HG03558 (cell line): ENCODE measurements around the gene CISD3.
"Not testable (repeated sequence)": the region's sequence is repeated elsewhere in the genome, so short reads cannot be mapped to it uniquely, and the experiment has no call there.

Experiments used
- ATAC-seq: cut with Tn5 transposase; IDR thresholded peaks from one replicate; pipeline ENCODE4 v1.9.1; 2021; ENCODE audit warnings: moderate number of reproducible peaks; ENCODE audit not compliant: unreplicated experiment; ENCODE audit errors: extremely low read depth

The CISD3 gene

GRCh38 chr17:38725066-38725465 lies 5.1 kb upstream of the CISD3 start:
- ATAC-seq, result no peak

DNA sequence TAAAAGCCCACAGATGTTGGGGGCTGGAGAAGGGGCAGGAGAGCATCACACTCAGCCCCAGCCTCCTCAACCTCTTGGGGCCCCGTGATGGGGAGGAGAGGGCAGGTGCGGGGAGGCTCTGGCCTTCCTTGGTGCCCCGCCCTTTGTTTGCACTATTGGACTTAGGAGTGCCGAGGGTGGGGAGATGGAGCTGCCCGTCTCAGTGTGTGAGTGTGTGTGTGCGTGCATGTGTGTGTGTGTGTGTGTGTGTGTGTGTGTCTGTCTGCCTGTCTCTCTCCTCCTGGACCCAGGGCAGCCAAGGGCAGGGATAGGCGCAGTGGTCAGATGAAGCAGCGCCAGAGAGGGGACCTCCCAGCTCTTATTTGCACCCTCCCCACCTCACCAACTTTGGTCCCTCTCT lies 4.0 kb upstream of the CISD3 start:
- ATAC-seq, result not testable (repeated sequence)

DNA sequence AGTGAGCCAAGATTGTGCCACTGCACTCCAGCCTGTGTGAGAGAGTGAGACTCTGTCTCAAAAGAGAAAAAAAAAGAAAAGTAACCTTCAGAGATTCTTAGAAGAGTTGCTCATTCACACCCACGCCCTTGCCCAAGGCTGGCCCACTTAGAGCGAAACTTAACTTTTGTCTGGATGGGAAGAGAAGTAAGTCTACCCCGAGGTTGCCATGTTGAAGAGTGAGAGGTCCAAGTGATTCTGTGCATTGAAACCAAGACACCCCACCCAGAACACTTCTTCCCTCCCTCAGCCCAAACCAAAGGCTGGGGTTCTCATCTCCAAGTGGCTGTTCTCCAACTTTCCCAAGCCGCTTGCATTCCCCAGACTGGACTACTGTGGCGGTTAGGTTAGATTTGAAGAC lies 2.4 kb upstream of the CISD3 start:
- ATAC-seq, result no peak

DNA sequence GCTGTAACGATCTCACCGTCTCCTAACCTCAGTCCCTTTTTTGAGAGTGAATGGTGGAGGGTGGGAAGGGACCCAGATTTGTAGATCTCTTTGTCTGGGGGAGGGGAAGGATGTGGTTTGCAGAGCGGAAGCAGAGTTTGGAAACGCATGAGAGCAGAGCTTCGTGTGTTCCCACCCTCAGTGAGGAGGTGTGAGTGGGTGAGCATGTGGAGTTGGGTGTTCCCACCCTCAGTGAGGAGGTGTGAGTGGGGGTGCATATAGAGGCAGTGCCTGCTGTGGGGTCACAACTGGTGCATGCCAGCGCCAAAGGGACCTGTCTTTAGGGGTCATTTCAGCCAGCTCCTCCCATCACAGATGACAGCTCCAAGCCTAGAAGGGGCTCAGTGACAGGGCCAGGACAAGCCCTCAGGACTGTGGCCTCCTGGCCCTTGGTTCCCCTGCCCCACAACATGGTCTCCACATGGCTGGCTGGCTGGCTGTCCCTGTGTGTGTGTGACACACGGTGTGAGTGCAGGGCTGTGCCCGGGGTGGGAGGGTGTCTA lies 1.8 kb upstream of the CISD3 start:
- no peak for ATAC-seq

GRCh38 chr17:38729368-38729885 lies 714 bp upstream of the CISD3 start:
- no peak for ATAC-seq

- ATAC-seq, result no peak
These were observed 612 bp downstream of the CISD3 start for GRCh38 chr17:38730526-38731379.

GRCh38 chr17:38731526-38732294 lies 1.6 kb downstream of the CISD3 start:
- ATAC-seq, result no peak

- ATAC-seq, result no peak
These were observed 2.5 kb downstream of the CISD3 start for GRCh38 chr17:38732376-38733281.

GRCh38 chr17:38733282-38733981 lies 3.3 kb downstream of the CISD3 start:
- no peak for ATAC-seq

GRCh38 chr17:38733982-38734973 lies 4.1 kb downstream of the CISD3 start:
- no peak for ATAC-seq

DNA sequence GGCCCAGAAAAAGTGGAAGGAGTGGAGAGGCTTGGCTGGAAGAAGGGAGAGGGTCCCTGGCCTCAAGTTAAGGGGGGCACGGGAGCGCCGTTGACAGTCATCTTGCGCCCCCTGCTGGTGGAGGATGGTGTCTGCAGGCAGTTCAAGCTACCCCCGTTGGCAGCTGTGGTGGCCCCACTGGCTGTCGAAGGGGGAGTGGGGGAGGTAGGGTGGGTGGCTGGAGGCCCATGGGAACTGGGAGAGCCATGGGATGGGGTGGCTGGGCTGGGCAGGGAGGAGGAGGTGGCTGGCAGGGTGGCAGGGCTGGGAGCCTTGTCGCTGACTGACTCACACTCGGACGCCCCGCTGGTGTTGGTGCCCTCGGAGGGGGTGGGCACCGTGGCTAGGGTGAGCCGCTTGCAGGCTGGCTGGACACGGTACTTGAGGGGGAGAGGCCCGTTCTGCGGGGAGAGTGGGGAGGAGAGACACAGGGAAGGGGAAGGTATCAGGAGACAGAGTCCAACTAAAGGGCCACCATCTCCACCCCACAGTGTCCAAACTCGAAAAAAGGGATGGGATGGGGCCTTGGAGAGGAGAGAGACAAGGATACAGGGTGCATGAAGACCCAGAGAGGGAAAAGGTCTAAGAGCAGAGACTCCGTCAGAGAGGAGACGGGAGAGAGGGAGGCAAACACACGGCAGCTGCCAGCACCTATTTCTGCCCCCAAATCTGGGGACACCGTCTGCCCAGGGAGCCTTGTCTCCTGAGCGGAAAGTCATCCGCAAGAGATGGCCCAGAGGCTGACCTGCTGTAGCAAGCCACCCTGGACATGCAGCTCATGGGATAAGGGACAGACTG lies 5.2 kb downstream of the CISD3 start:
- no peak for ATAC-seq

- no peak for ATAC-seq
These were observed 8.0 kb downstream of the CISD3 start for GRCh38 chr17:38738007-38738662.

GRCh38 chr17:38738686-38739085 lies 8.5 kb downstream of the CISD3 start:
- no peak for ATAC-seq

GRCh38 chr17:38739305-38739704 lies 9.2 kb downstream of the CISD3 start:
- ATAC-seq, result no peak

GRCh38 chr17:38740044-38740443 lies 9.9 kb downstream of the CISD3 start:
- no peak for ATAC-seq

DNA sequence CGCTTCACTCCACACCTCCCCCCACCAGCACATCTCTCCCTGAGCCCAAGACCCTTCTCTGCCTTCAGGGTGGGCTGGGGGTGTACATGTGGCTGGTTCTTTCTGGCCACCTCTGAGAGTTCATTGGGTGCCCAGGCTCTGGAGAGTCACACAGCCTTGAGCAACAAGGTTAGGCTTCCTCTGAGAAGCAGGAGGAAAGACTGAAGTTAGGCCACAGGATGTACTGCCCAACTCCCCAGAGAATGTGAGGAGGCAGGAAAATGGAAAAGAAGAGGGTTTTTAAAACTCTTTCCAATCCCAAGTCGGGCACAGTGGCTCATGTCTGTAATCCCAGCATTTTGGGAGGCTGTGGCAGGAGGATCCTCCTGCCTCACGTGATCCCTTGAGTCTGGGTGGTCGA lies 10.7 kb downstream of the CISD3 start:
- no peak for ATAC-seq

DNA sequence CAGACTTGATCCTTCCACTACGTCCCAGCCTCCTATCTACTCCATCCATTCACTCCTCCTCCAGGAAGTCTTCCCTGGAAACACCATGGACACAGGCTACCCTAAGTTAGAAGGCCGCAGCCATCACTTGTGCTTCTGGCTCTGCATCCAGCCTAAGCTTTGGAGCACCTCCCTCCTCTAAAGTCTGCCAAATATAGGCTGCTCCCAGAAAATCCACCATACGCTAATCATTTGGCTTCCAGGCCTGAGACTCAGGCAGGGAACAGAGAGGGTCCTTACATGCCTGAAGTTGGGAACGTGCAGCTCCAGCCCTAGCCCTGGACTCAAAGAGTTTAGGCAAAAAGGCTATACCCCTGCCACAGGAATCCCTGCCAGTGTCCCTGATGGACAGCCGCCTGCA lies 11.3 kb downstream of the CISD3 start:
- no peak for ATAC-seq
